ENCODE results near the gene BPIFB6. TPM values are rescaled to one million over a fixed set of nuclear protein-coding genes. Genes with fewer than 3 reads are reported as not detected.

The BPIFB6 gene
- total RNA-seq, 4 donors from 2014 or later = not detected

- Histone ChIP-seq H3K4me1 (no peaks in the 10 kb centered on the region), H3K36me3 (no peaks in the 10 kb centered on the region), H3K27me3 (peaks cover 0 to 57% (median 0%) of the 10 kb centered on the region in 4 donors), H3K4me3 (no peak overlapping the region), H3K27ac (no peak overlapping the region), H3K9me3 (no peaks in the 10 kb centered on the region)
- intact Hi-C loops (cut with DNase I) = no loop called here
- WGBS, 2 donors = 70 to 85% methylated on average over 3 to 4 of the region's 6 CpGs
- DNase-seq = no peak
- TF ChIP-seq CTCF (IDR thresholded peaks at IDR 0.05) = peak in 2 of 6 experiments; percentile 22 to 58
- no peak for TF ChIP-seq POLR2A (IDR thresholded peaks at IDR 0.05)
Measured at GRCh38 chr20:33076662-33077372, 45.4 kb downstream of the BPIFB6 start.

GRCh38 chr20:33079259-33079658 lies 47.8 kb downstream of the BPIFB6 start, which contains the start of gene BPIFB4:
Gene BPIFB4 (plus strand): TSS chr20:33079643. CDS start chr20:33081527, 1,884 bp downstream.
- Histone ChIP-seq H3K4me1 (no peaks in the 10 kb centered on the region), H3K36me3 (no peaks in the 10 kb centered on the region), H3K9me3 (no peaks in the 10 kb centered on the region), H3K4me3 (no peak within 1 kb of the TSS), H3K27me3 (peaks cover 0 to 60% (median 0%) of the 10 kb centered on the region in 4 donors), H3K27ac (no peak within 1 kb of the TSS)
- intact Hi-C loops (cut with DNase I) = no loop called here
- no peak for TF ChIP-seq POLR2A (IDR thresholded peaks at IDR 0.05)
- TF ChIP-seq CTCF (IDR thresholded peaks at IDR 0.05) = no peak
- DNase-seq = no peak
- 79 to 100% methylated on average over 2 of the region's 2 CpGs for WGBS, 2 donors

GRCh38 chr20:33081411-33082154 lies 50.1 kb downstream of the BPIFB6 start:
- no peak overlapping the region for H3K27ac ChIP-seq
- no peaks in the 10 kb centered on the region for H3K36me3 ChIP-seq
- peaks cover 0 to 52% (median 0%) of the 10 kb centered on the region in 4 donors for H3K27me3 ChIP-seq
- TF ChIP-seq CTCF (IDR thresholded peaks at IDR 0.05) (no peak), POLR2A (IDR thresholded peaks at IDR 0.05) (no peak)
- DNase-seq = no peak
- intact Hi-C loops (cut with DNase I) = no loop called here
- WGBS, 2 donors = 45 to 49% methylated on average over 2 to 4 of the region's 7 CpGs
- no peak overlapping the region for H3K4me3 ChIP-seq
- no peaks in the 10 kb centered on the region for H3K9me3 ChIP-seq
- H3K4me1 ChIP-seq = no peaks in the 10 kb centered on the region

- Histone ChIP-seq H3K36me3 (no peaks in the 10 kb centered on the region), H3K27ac (no peak overlapping the region), H3K9me3 (no peaks in the 10 kb centered on the region), H3K27me3 (peaks cover 0 to 42% (median 0%) of the 10 kb centered on the region in 4 donors), H3K4me3 (no peak overlapping the region), H3K4me1 (no peaks in the 10 kb centered on the region)
- DNase-seq = no peak
- TF ChIP-seq POLR2A (IDR thresholded peaks at IDR 0.05) = no peak
- TF ChIP-seq CTCF (IDR thresholded peaks at IDR 0.05) = no peak
- WGBS, 2 donors = 48 to 62% methylated on average over 6 of the region's 6 CpGs
- intact Hi-C loops (cut with DNase I) = no loop called here
Measured at GRCh38 chr20:33082546-33082945, 51.1 kb downstream of the BPIFB6 start.

Measured in esophagus squamous epithelium (tissue), 5 donors.